Sigmoid colon (tissue), 7 donors: Measurements from ENCODE around the gene MED13L. TPM values are rescaled to one million over a fixed set of nuclear protein-coding genes. Genes with fewer than 3 reads are reported as not detected.

Source experiments
- DNase-seq: peaks from one replicate; pipeline ENCODE4 v3.0.0-alpha.2; 2019
- H3K27ac ChIP-seq, 4 donors: fragments of 200-600 bp; sonication (generic); one replicate each; pipeline ENCODE4 v1.5.1; 2016 to 2019; ENCODE audit warnings: mild to moderate bottlenecking in 1 of 4
- H3K27me3 ChIP-seq, 3 donors: fragments of 200-600 bp; sonication (generic); one replicate each; pipeline ENCODE4 v1.5.1; 2019; ENCODE audit warnings: mild to moderate bottlenecking in 1 of 3
- H3K36me3 ChIP-seq, 4 donors: fragments of 200-600 bp; sonication (generic); one replicate each; pipeline ENCODE4 v1.5.1; 2016 to 2019
- H3K4me1 ChIP-seq, 4 donors: fragments of 200-600 bp; sonication (generic); one replicate each; pipeline ENCODE4 v1.5.1; 2017 to 2019
- H3K4me3 ChIP-seq, 4 donors: fragments of 200-600 bp; sonication (generic); one replicate each; pipeline ENCODE4 v1.5.1; 2017 to 2019; ENCODE audit warnings: mild to moderate bottlenecking in 2 of 4, moderate library complexity in 1 of 4
- H3K9me3 ChIP-seq, 4 donors: fragments of 200-600 bp in 3 of 4; sonication (generic) in 3 of 4; one replicate each; pipeline versions ENCODE4 v1.5.1 to v1.6.1; 2013 to 2019
- CTCF ChIP-seq, 4 experiments: fragments of 450-650 bp in 3 of 4; fragments of 200-600 bp in 1 of 4; IDR thresholded peaks; one replicate each; pipeline ENCODE4 v1.5.1; 2016 to 2019; ENCODE audit warnings: antibody characterized with exemption in 4 of 4, mild to moderate bottlenecking in 3 of 4, moderate library complexity in 2 of 4
- EP300 ChIP-seq, 4 donors: sonication (generic); formaldehyde crosslinking; IDR thresholded peaks; one replicate each; pipeline ENCODE4 v1.6.1; 2017; ENCODE audit warnings: antibody characterized with exemption in 4 of 4
- POLR2A ChIP-seq, 2 donors: fragments of 450-650 bp; IDR thresholded peaks; one replicate each; pipeline ENCODE4 v1.6.1; 2016; ENCODE audit warnings: antibody characterized with exemption in 2 of 2, mild to moderate bottlenecking in 2 of 2, moderate library complexity in 2 of 2
- POLR2AphosphoS5 ChIP-seq, 4 donors: sonication (generic); formaldehyde crosslinking; IDR thresholded peaks; one replicate each; pipeline ENCODE4 v1.6.1; 2017; ENCODE audit warnings: antibody characterized with exemption in 4 of 4
- WGBS, 2 donors: extraction: QIAGEN DNeasy Blood & Tissue Kit; methylation state at CpG; one replicate each; pipeline ENCODE4 v1.1.7; 2013; 5-methylcytosine and 5-hydroxymethylcytosine counted together
- intact Hi-C: fragments of 100-400 bp; cut with DNase I; formaldehyde crosslinking; loops from one replicate; pipeline ENCODE4 v1.15.1; 2023
- polyA plus RNA-seq, 3 donors: library from polyadenylated mRNA; stranded (reverse); fragments of 200-250 nt; gene quantifications; one replicate each; pipeline ENCODE4 v1.2.3, GENCODE V29; 2013
- total RNA-seq, 4 donors: library from RNA; depleted of rRNA; stranded (reverse); fragments of >200 nt; gene quantifications; one replicate each; pipeline ENCODE4 v1.1.0, GENCODE V29; 2016
- donor health status: healthy with polysubstance abuse.
- donor health status: Bipolar disorder and iron deficiency.
- donor health status: healthy.

Gene MED13L
- total and polyA plus RNA-seq, 7 donors = 12.5 to 246 (median 151) TPM

DNA sequence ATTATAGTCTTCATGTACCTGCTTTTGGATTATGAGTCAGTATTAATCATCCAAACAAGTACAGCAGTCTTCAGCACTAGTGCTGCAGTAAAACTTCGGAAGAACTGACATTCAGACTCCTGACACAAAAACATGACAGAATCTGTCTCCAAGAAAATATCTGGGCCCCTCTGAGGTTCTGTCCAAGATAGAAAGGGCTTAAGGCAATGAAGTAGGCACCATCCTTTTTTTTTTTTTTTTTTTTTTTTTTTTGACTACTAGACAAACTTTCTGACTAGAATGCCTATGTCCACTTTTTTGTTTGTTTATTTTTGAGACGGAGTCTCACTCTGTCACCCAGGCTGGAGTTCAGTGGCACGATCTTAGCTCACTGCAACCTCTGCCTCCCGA, 112.5 kb downstream of the MED13L start:
- no peak overlapping the region for H3K4me3 ChIP-seq
- WGBS, 2 donors = 56 to 77% methylated on average over 4 of the region's 4 CpGs
- H3K27ac ChIP-seq = peak overlapping the region in 2 of 4 donors; percentile 7 to 11
- no peak for TF ChIP-seq EP300 (IDR thresholded peaks at IDR 0.05)
- no peak for TF ChIP-seq POLR2AphosphoS5 (IDR thresholded peaks at IDR 0.05)
- no peak for TF ChIP-seq CTCF (IDR thresholded peaks at IDR 0.05)
- no peak for TF ChIP-seq POLR2A (IDR thresholded peaks at IDR 0.05)
- H3K27me3 ChIP-seq = no peaks in the 10 kb centered on the region
- peaks cover 0 to 65% (median 53%) of the 10 kb centered on the region in 4 donors for H3K4me1 ChIP-seq
- DNase-seq = no peak
- intact Hi-C loops = no loop called here
- H3K36me3 ChIP-seq = no peaks in the 10 kb centered on the region
- H3K9me3 ChIP-seq = no peaks in the 10 kb centered on the region

GRCh38 chr12:116164250-116165035, 113.0 kb downstream of the MED13L start:
- TF ChIP-seq EP300 (IDR thresholded peaks at IDR 0.05) (no peak), CTCF (IDR thresholded peaks at IDR 0.05) (no peak), POLR2AphosphoS5 (IDR thresholded peaks at IDR 0.05) (no peak)
- no peak for DNase-seq
- 17 to 49% methylated on average over 3 of the region's 3 CpGs for WGBS, 2 donors
- H3K9me3 ChIP-seq = no peaks in the 10 kb centered on the region
- H3K4me1 ChIP-seq = peaks cover 0 to 71% (median 59%) of the 10 kb centered on the region in 4 donors
- H3K4me3 ChIP-seq = no peak overlapping the region
- peak overlapping the region in 2 of 4 donors; percentile 7 to 11 for H3K27ac ChIP-seq
- intact Hi-C loops = no loop called here
- no peaks in the 10 kb centered on the region for H3K27me3 ChIP-seq
- no peaks in the 10 kb centered on the region for H3K36me3 ChIP-seq

DNA sequence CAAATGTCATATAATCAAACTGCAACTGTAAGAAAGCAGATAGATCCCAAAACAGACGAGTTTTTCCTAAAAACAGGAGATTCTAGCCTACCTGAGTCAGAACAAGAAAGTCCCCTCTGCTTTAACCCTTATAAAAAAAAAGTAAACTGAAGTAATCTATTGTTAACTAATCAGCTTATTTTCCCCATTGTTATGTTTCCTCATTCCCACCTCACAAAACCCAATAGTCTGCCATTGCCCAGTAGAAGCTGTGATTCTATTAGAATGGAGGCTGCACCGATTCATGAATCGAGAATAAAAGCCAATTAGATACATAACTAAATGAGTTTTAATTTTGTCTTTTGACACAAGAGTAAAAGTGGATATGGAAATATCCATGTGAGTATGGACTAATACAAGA, 115.4 kb downstream of the MED13L start:
- H3K4me1 ChIP-seq = peaks cover 0 to 84% (median 65%) of the 10 kb centered on the region in 4 donors
- intact Hi-C loops = no loop called here
- H3K36me3 ChIP-seq = no peaks in the 10 kb centered on the region
- H3K9me3 ChIP-seq = no peaks in the 10 kb centered on the region
- no peak overlapping the region for H3K4me3 ChIP-seq
- TF ChIP-seq POLR2AphosphoS5 (IDR thresholded peaks at IDR 0.05) = no peak
- no peak for TF ChIP-seq CTCF (IDR thresholded peaks at IDR 0.05)
- TF ChIP-seq POLR2A (IDR thresholded peaks at IDR 0.05) = no peak
- no peak for TF ChIP-seq EP300 (IDR thresholded peaks at IDR 0.05)
- no peak overlapping the region for H3K27ac ChIP-seq
- DNase-seq = no peak
- H3K27me3 ChIP-seq = no peaks in the 10 kb centered on the region
- 77 to 84% methylated on average over 3 of the region's 3 CpGs for WGBS, 2 donors

GRCh38 chr12:116161588-116161987, 115.9 kb downstream of the MED13L start:
- Histone ChIP-seq H3K27me3 (no peaks in the 10 kb centered on the region), H3K4me3 (no peak overlapping the region), H3K4me1 (peaks cover 0 to 84% (median 60%) of the 10 kb centered on the region in 4 donors), H3K36me3 (no peaks in the 10 kb centered on the region), H3K27ac (no peak overlapping the region), H3K9me3 (no peaks in the 10 kb centered on the region)
- DNase-seq = no peak
- TF ChIP-seq POLR2A (IDR thresholded peaks at IDR 0.05) (no peak), EP300 (IDR thresholded peaks at IDR 0.05) (no peak), POLR2AphosphoS5 (IDR thresholded peaks at IDR 0.05) (no peak), CTCF (IDR thresholded peaks at IDR 0.05) (no peak)
- 54 to 80% methylated on average over 4 of the region's 4 CpGs for WGBS, 2 donors
- intact Hi-C loops = no loop called here
